ENCODE results near the gene PCDHAC1. TPM values are rescaled to one million over a fixed set of nuclear protein-coding genes. Genes with fewer than 3 reads are reported as not detected.

PCDHAC1 gene
- total RNA-seq, 1 experiment from 2014 or later, result 0.59 TPM

DNA sequence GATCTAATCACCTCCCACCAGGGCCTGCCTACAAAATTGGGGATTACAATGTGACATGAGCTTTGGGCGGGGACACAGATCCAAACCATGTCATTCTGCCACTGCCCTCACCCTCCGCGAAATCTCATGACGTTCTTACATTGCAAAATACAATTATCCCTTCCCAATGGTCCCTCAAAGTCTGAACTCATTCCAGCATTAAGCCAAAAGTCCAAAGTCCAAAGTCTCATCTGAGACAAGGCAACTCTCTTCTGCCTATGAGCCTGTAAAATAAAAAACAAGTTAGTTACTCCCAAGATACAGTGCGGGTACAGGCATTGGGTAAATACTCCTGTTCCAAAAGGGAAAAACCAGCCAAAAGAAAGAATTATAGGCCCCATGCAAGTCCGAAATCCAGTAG is 25.5 kb downstream of the PCDHAC1 start:
- intact Hi-C loops (cut with micrococcal nuclease; ENCODE audit: unreplicated experiment) (no loop called here), in situ Hi-C loops (cut with HindIII; ENCODE audit: low pct_unique_long_range_greater_than_20kb, low sequenced_read_pairs) (no loop called here)
- Histone ChIP-seq H3K36me3 (ENCODE audit: control insufficient read depth, insufficient read depth, low read length) (no peaks in the 10 kb centered on the region), H3K4me1 (ENCODE audit: control insufficient read depth, insufficient read depth, low read length) (no peaks in the 10 kb centered on the region), H3K4me3 (ENCODE audit: low read depth in 2 of 2, low read length in 2 of 2) (no peak overlapping the region), H3K27ac (ENCODE audit: low read length) (no peak overlapping the region), H3K27me3 (ENCODE audit: control insufficient read depth, insufficient read depth, low read length) (no peaks in the 10 kb centered on the region), H3K9me3 (ENCODE audit: control insufficient read depth, insufficient read depth, low read depth, low read length) (no peaks in the 10 kb centered on the region)
- no peak for ATAC-seq
- DNase-seq (ENCODE audit: low read depth, low spot score), result no peak
- CTCF ChIA-PET, result no interaction called here
- BruUV-seq (replicated peaks), result no TSS peak
- POLR2A ChIA-PET, result no interaction called here
- TF ChIP-seq TCF7L2 (IDR thresholded peaks at IDR 0.05; ENCODE audit: low read depth, low read length) (no peak), SIN3A (IDR thresholded peaks at IDR 0.05; ENCODE audit: borderline replicate concordance, insufficient read depth, low read depth, low read length) (no peak), POLR2AphosphoS5 (IDR thresholded peaks at IDR 0.05; ENCODE audit: low read depth, low read length) (no peak)
- TF ChIP-seq, protein P1, sequence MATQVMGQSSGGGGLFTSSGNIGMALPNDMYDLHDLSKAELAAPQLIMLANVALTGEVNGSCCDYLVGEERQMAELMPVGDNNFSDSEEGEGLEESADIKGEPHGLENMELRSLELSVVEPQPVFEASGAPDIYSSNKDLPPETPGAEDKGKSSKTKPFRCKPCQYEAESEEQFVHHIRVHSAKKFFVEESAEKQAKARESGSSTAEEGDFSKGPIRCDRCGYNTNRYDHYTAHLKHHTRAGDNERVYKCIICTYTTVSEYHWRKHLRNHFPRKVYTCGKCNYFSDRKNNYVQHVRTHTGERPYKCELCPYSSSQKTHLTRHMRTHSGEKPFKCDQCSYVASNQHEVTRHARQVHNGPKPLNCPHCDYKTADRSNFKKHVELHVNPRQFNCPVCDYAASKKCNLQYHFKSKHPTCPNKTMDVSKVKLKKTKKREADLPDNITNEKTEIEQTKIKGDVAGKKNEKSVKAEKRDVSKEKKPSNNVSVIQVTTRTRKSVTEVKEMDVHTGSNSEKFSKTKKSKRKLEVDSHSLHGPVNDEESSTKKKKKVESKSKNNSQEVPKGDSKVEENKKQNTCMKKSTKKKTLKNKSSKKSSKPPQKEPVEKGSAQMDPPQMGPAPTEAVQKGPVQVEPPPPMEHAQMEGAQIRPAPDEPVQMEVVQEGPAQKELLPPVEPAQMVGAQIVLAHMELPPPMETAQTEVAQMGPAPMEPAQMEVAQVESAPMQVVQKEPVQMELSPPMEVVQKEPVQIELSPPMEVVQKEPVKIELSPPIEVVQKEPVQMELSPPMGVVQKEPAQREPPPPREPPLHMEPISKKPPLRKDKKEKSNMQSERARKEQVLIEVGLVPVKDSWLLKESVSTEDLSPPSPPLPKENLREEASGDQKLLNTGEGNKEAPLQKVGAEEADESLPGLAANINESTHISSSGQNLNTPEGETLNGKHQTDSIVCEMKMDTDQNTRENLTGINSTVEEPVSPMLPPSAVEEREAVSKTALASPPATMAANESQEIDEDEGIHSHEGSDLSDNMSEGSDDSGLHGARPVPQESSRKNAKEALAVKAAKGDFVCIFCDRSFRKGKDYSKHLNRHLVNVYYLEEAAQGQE (IDR thresholded peaks at IDR 0.05; ENCODE audit: insufficient read depth in 1 of 2, low read depth in 2 of 2, low read length in 1 of 2), result no peak
- TF ChIP-seq, protein P2, sequence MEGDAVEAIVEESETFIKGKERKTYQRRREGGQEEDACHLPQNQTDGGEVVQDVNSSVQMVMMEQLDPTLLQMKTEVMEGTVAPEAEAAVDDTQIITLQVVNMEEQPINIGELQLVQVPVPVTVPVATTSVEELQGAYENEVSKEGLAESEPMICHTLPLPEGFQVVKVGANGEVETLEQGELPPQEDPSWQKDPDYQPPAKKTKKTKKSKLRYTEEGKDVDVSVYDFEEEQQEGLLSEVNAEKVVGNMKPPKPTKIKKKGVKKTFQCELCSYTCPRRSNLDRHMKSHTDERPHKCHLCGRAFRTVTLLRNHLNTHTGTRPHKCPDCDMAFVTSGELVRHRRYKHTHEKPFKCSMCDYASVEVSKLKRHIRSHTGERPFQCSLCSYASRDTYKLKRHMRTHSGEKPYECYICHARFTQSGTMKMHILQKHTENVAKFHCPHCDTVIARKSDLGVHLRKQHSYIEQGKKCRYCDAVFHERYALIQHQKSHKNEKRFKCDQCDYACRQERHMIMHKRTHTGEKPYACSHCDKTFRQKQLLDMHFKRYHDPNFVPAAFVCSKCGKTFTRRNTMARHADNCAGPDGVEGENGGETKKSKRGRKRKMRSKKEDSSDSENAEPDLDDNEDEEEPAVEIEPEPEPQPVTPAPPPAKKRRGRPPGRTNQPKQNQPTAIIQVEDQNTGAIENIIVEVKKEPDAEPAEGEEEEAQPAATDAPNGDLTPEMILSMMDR (IDR thresholded peaks at IDR 0.05), result no peak

DNA sequence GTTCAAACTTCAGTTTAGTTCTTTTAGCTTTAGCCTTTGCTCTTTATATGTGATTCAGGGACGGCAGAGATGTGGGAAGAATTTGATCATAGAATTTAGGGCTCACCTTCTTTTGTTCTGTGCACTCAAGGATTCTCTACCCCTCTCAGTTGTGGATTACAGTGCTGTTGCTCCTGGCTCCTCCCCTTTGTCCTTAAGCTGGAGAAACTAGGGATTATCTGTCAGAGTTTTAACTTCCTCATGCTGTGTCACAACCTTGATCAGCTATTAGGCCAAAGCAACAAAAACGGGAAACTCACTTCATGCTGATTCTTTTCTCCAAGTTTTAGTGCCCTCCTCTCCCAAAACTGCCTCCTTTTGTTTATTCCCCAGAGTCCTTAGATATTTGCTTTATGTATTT is 27.1 kb downstream of the PCDHAC1 start:
- H3K9me3 ChIP-seq (ENCODE audit: control insufficient read depth, insufficient read depth, low read depth, low read length), result no peaks in the 10 kb centered on the region
- DNase-seq (ENCODE audit: low read depth, low spot score) (no peak), ATAC-seq (no peak)
- intact Hi-C loops (cut with micrococcal nuclease; ENCODE audit: unreplicated experiment), result no loop called here
- CTCF ChIA-PET, result no interaction called here
- BruUV-seq (replicated peaks), result no TSS peak
- POLR2A ChIA-PET, result no interaction called here
- no peaks in the 10 kb centered on the region for H3K36me3 ChIP-seq (ENCODE audit: control insufficient read depth, insufficient read depth, low read length)
- no peak overlapping the region for H3K4me3 ChIP-seq (ENCODE audit: low read depth in 2 of 2, low read length in 2 of 2)
- in situ Hi-C loops (cut with HindIII; ENCODE audit: low pct_unique_long_range_greater_than_20kb, low sequenced_read_pairs), result no loop called here
- no peaks in the 10 kb centered on the region for H3K4me1 ChIP-seq (ENCODE audit: control insufficient read depth, insufficient read depth, low read length)
- TF ChIP-seq SIN3A (IDR thresholded peaks at IDR 0.05; ENCODE audit: borderline replicate concordance, insufficient read depth, low read depth, low read length) (no peak), TCF7L2 (IDR thresholded peaks at IDR 0.05; ENCODE audit: low read depth, low read length) (no peak), POLR2AphosphoS5 (IDR thresholded peaks at IDR 0.05; ENCODE audit: low read depth, low read length) (no peak)
- TF ChIP-seq, protein P2 (IDR thresholded peaks at IDR 0.05), result no peak
- TF ChIP-seq, protein P1 (IDR thresholded peaks at IDR 0.05; ENCODE audit: insufficient read depth in 1 of 2, low read depth in 2 of 2, low read length in 1 of 2), result no peak
- no peak overlapping the region for H3K27ac ChIP-seq (ENCODE audit: low read length)
- no peaks in the 10 kb centered on the region for H3K27me3 ChIP-seq (ENCODE audit: control insufficient read depth, insufficient read depth, low read length)

All from Panc1 (cell line).